ENCODE results near the gene ORAI3.

DNA sequence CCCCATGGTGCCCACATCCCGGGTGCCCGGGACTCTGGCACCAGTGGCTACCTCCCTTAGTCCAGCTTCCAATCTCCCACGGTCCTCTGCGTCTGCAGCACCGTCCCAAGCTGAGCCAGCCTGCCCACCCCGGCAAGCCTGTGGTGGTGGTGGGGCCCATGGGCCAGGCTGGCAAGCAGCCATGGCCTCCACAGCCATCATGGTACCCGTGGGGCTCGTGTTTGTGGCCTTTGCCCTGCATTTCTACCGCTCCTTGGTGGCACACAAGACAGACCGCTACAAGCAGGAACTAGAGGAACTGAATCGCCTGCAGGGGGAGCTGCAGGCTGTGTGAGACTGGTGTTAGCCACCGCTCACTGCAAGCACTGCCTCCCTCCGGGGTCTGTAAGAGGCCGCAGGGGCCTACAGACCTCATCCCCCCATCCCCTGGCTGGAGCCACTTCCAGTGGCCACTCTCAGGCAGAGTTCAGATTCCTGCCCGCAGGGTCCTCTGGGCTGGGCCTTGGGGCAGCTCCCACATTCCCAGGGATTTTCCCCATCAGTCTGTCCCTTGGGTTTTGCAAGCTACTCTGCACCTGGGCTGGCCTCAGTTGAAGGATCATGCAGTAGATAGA, 4.8 kb downstream of the ORAI3 start:
- TF ChIP-seq, protein P1, sequence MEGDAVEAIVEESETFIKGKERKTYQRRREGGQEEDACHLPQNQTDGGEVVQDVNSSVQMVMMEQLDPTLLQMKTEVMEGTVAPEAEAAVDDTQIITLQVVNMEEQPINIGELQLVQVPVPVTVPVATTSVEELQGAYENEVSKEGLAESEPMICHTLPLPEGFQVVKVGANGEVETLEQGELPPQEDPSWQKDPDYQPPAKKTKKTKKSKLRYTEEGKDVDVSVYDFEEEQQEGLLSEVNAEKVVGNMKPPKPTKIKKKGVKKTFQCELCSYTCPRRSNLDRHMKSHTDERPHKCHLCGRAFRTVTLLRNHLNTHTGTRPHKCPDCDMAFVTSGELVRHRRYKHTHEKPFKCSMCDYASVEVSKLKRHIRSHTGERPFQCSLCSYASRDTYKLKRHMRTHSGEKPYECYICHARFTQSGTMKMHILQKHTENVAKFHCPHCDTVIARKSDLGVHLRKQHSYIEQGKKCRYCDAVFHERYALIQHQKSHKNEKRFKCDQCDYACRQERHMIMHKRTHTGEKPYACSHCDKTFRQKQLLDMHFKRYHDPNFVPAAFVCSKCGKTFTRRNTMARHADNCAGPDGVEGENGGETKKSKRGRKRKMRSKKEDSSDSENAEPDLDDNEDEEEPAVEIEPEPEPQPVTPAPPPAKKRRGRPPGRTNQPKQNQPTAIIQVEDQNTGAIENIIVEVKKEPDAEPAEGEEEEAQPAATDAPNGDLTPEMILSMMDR (IDR thresholded peaks at IDR 0.05), result peak; percentile 91
- no peak for TF ChIP-seq TCF7L2 (IDR thresholded peaks at IDR 0.05; ENCODE audit: low read depth, low read length)
- TF ChIP-seq, protein P2, sequence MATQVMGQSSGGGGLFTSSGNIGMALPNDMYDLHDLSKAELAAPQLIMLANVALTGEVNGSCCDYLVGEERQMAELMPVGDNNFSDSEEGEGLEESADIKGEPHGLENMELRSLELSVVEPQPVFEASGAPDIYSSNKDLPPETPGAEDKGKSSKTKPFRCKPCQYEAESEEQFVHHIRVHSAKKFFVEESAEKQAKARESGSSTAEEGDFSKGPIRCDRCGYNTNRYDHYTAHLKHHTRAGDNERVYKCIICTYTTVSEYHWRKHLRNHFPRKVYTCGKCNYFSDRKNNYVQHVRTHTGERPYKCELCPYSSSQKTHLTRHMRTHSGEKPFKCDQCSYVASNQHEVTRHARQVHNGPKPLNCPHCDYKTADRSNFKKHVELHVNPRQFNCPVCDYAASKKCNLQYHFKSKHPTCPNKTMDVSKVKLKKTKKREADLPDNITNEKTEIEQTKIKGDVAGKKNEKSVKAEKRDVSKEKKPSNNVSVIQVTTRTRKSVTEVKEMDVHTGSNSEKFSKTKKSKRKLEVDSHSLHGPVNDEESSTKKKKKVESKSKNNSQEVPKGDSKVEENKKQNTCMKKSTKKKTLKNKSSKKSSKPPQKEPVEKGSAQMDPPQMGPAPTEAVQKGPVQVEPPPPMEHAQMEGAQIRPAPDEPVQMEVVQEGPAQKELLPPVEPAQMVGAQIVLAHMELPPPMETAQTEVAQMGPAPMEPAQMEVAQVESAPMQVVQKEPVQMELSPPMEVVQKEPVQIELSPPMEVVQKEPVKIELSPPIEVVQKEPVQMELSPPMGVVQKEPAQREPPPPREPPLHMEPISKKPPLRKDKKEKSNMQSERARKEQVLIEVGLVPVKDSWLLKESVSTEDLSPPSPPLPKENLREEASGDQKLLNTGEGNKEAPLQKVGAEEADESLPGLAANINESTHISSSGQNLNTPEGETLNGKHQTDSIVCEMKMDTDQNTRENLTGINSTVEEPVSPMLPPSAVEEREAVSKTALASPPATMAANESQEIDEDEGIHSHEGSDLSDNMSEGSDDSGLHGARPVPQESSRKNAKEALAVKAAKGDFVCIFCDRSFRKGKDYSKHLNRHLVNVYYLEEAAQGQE (IDR thresholded peaks at IDR 0.05; ENCODE audit: insufficient read depth in 1 of 2, low read depth in 2 of 2, low read length in 1 of 2), result no peak

All from Panc1 (cell line).